HepG2 (cell line): ENCODE data around the gene OR14A16. TPM values are rescaled to one million over a fixed set of nuclear protein-coding genes. Genes with fewer than 3 reads are reported as not detected.

ENCODE experiments used
- ATAC-seq: fragments of 200-7000 bp; cut with Tn5 transposase; 3 replicates; pipeline ENCODE4 v1.9.1; 2020; ENCODE audit warnings: mild to moderate bottlenecking, moderate library complexity
- BruUV-seq: library from RNA; stranded (reverse); fragments of 400-500 nt; replicated peaks from 2 replicates; lab custom pipeline; 2021; lab: Mats Ljungman, UMichigan
- CTCF ChIA-PET: fragments of 300-600 bp; formaldehyde crosslinking; extraction: SDS; loops from one replicate; lab custom pipeline; 2021; ENCODE audit warnings: low total read pairs, inconsistent platforms, low intra/inter-chr PET ratio; lab: Yijun Ruan, JAX
- POLR2A ChIA-PET: fragments of 350-600 bp; sonication (Branson Sonifier 250); formaldehyde crosslinking; loops from one replicate; lab custom pipeline; 2020; ENCODE audit warnings: antibody characterized with exemption, inconsistent platforms; lab: Yijun Ruan, JAX
- DNase-seq: peaks from one replicate; pipeline ENCODE4 v3.0.0-alpha.2; 2015; ENCODE audit warnings: low spot score
- FAIRE-seq: peaks from 3 replicates; lab custom pipeline; 2011; peaks lifted over from hg19 to GRCh38; lab: Jason Lieb, UNC
- H2AFZ ChIP-seq: one replicate; pipeline ENCODE4 v1.6.1; 2011; ENCODE audit warnings: low read length, inconsistent platforms
- H3K27ac ChIP-seq: fragments of 300-600 bp; 3 replicates; pipeline ENCODE4 v1.8.0; 2011; ENCODE audit warnings: mixed run types, mild to moderate bottlenecking, mixed read lengths, low read length, inconsistent platforms; ENCODE audit not compliant: insufficient read depth; ENCODE audit errors: extremely low read length
- H3K27me3 ChIP-seq, 2 experiments: fragments of 200-600 bp in 1 of 2; 2 replicates in 1 of 2; 3 replicates in 1 of 2; pipeline versions ENCODE4 v1.6.0 to v1.8.0; 2011; ENCODE audit warnings: low read length in 2 of 2, mild to moderate bottlenecking in 2 of 2, moderate library complexity in 2 of 2, inconsistent platforms in 1 of 2; ENCODE audit not compliant: insufficient read depth in 2 of 2, control insufficient read depth in 1 of 2
- H3K36me3 ChIP-seq, 2 experiments: fragments of 200-600 bp in 1 of 2; replicated peaks in 1 of 2; 2 replicates in 1 of 2; 3 replicates in 1 of 2; pipeline versions ENCODE4 v1.5.1 to v1.8.0; 2011; ENCODE audit warnings: low read length in 2 of 2, inconsistent platforms in 1 of 2; ENCODE audit not compliant: insufficient read depth in 2 of 2, control insufficient read depth in 1 of 2
- H3K4me1 ChIP-seq: 2 replicates; pipeline ENCODE4 v1.5.1; 2012; ENCODE audit warnings: low read length, inconsistent platforms; ENCODE audit not compliant: insufficient read depth
- H3K4me2 ChIP-seq: 2 replicates; pipeline ENCODE4 v1.6.0; 2011; ENCODE audit warnings: low read depth, low read length, inconsistent platforms
- H3K4me3 ChIP-seq, 3 experiments: fragments of 200-600 bp in 1 of 3; sonication (generic), shearing (Covaris generic) in 1 of 3; replicated peaks in 1 of 3; 2 replicates each; pipeline ENCODE4 v1.5.1; 2011 to 2016; ENCODE audit warnings: low read length in 3 of 3, inconsistent platforms in 2 of 3, low read depth in 2 of 3, mild to moderate bottlenecking in 2 of 3, control low read depth in 1 of 3, mixed read lengths in 1 of 3; ENCODE audit not compliant: insufficient read depth in 1 of 3
- H3K79me2 ChIP-seq: one replicate; pipeline ENCODE4 v1.6.1; 2011; ENCODE audit warnings: low read length, inconsistent platforms; ENCODE audit not compliant: insufficient read depth
- H3K9ac ChIP-seq: 2 replicates; pipeline ENCODE4 v1.6.0; 2011; ENCODE audit warnings: mild to moderate bottlenecking, low read depth, low read length, inconsistent platforms; ENCODE audit not compliant: insufficient read depth
- H3K9me3 ChIP-seq: 2 replicates; pipeline ENCODE4 v1.5.1; 2012; ENCODE audit warnings: mild to moderate bottlenecking, low read length
- H4K20me1 ChIP-seq: 2 replicates; pipeline ENCODE4 v1.6.0; 2011; ENCODE audit warnings: inconsistent platforms, mild to moderate bottlenecking, low read length, moderate library complexity; ENCODE audit not compliant: insufficient read depth
- DMTF1 ChIP-seq: sonication (generic); formaldehyde crosslinking; IDR thresholded peaks from 2 replicates; pipeline ENCODE4 v1.4.0; 2020; ENCODE audit warnings: mild to moderate bottlenecking, missing genetic modification reagents
- RORA ChIP-seq: sonication (generic); formaldehyde crosslinking; IDR thresholded peaks from 2 replicates; pipeline ENCODE4 v1.5.0; 2020; ENCODE audit warnings: mild to moderate bottlenecking, missing genetic modification reagents, moderate library complexity
- TAF1 ChIP-seq: sonication (generic); formaldehyde crosslinking; IDR thresholded peaks from 2 replicates; pipeline ENCODE4 v1.4.0; 2020; ENCODE audit warnings: missing genetic modification reagents
- THAP9 ChIP-seq: sonication (generic); formaldehyde crosslinking; IDR thresholded peaks from 2 replicates; pipeline ENCODE4; 2020; ENCODE audit warnings: missing genetic modification reagents, mild to moderate bottlenecking, borderline replicate concordance
- ZBTB3 ChIP-seq: sonication (generic); formaldehyde crosslinking; IDR thresholded peaks from 2 replicates; pipeline ENCODE4 v1.4.0; 2020; ENCODE audit warnings: low read depth, mild to moderate bottlenecking, moderate library complexity, missing genetic modification reagents, borderline replicate concordance
- ZFX ChIP-seq: sonication (generic); formaldehyde crosslinking; IDR thresholded peaks from 2 replicates; pipeline ENCODE4 v1.4.0; 2020; ENCODE audit warnings: mild to moderate bottlenecking, low read depth, missing genetic modification reagents, moderate library complexity
- ZNF256 ChIP-seq: sonication (generic); formaldehyde crosslinking; conservative IDR thresholded peaks from 2 replicates; pipeline ENCODE4 v1.4.0; 2020; ENCODE audit warnings: missing genetic modification reagents
- ZNF280B ChIP-seq: sonication (generic); formaldehyde crosslinking; IDR thresholded peaks from 2 replicates; pipeline ENCODE4 v1.5.0; 2020; ENCODE audit warnings: missing genetic modification reagents, mild to moderate bottlenecking, borderline replicate concordance
- ZNF33A ChIP-seq: sonication (generic); formaldehyde crosslinking; IDR thresholded peaks from 2 replicates; pipeline ENCODE4 v1.5.1; 2020; ENCODE audit warnings: missing genetic modification reagents, mild to moderate bottlenecking, moderate library complexity, borderline replicate concordance
- ZNF713 ChIP-seq: sonication (generic); formaldehyde crosslinking; IDR thresholded peaks from 2 replicates; pipeline ENCODE4 v1.4.0; 2020; ENCODE audit warnings: mild to moderate bottlenecking, missing genetic modification reagents
- WGBS: methylation state at CpG from one replicate; pipeline ENCODE4 v1.1.6; 2017; ENCODE audit warnings: low lambda C conversion rate; 5-methylcytosine and 5-hydroxymethylcytosine counted together
- in situ Hi-C: cut with HindIII; loops from 2 replicates; pipeline ENCODE4 v1.10.0; 2017; ENCODE audit warnings: low pct_unique_long_range_greater_than_20kb; ENCODE audit not compliant: extremely low pct_ligation_motif_present
- intact Hi-C: fragments of 100-400 bp; cut with micrococcal nuclease; formaldehyde crosslinking; loops from one replicate; pipeline ENCODE4 v1.10.0; 2022; ENCODE audit not compliant: unreplicated experiment
- polyA plus RNA-seq, 8 experiments: library from polyadenylated mRNA; depleted of rRNA in 3 of 8; stranded (reverse) in 7 of 8; unstranded in 1 of 8; fragments of >200 nt; fragmentation: Illumina TruSeq in 4 of 8; extraction: Trizol in 4 of 8; gene quantifications; 2 replicates each; pipeline versions ENCODE4 v1.2.1 to v1.2.3, GENCODE V29; 2011 to 2016; ENCODE audit warnings: low read depth in 4 of 8, missing spikeins in 1 of 8, mixed read lengths in 1 of 8; ENCODE audit not compliant: insufficient read depth in 1 of 8
- total RNA-seq, 5 experiments: library from RNA; depleted of rRNA; stranded (reverse); fragments of >200 nt; fragmentation: Illumina TruSeq; extraction: Trizol; gene quantifications; 2 replicates each; pipeline ENCODE4 v1.2.3, GENCODE V29; 2016; ENCODE audit warnings: low read depth in 1 of 5

Gene OR14A16
- total and polyA plus RNA-seq, 2 of the 13 experiments (the other 11 are each of a cell fraction or from before 2014, with no cell fraction given): not detected

- Histone ChIP-seq H3K4me3 (no peak overlapping the region), H3K27ac (no peak overlapping the region), H3K9me3 (peaks cover 13% of the 10 kb centered on the region), H3K4me2 (no peak overlapping the region), H2AFZ (no peak overlapping the region), H4K20me1 (no peaks in the 10 kb centered on the region), H3K36me3 (no peaks in the 10 kb centered on the region), H3K27me3 (no peaks in the 10 kb centered on the region), H3K4me1 (no peaks in the 10 kb centered on the region), H3K9ac (no peak overlapping the region), H3K79me2 (no peaks in the 10 kb centered on the region)
- BruUV-seq: no TSS peak
- TF ChIP-seq DMTF1 (CRISPR knock-in tag) (no peak), ZNF256 (no peak), THAP9 (no peak), RORA (CRISPR knock-in tag) (no peak), ZNF33A (no peak), ZNF713 (no peak), TAF1 (CRISPR knock-in tag) (no peak), ZFX (CRISPR knock-in tag) (no peak), ZBTB3 (no peak), ZNF280B (CRISPR knock-in tag) (no peak)
- CTCF ChIA-PET: no interaction called here
- in situ Hi-C loops (no loop called here), intact Hi-C loops (no loop called here)
- FAIRE-seq: no peak
- POLR2A ChIA-PET: no interaction called here
- no peak for DNase-seq
- ATAC-seq: no peak
- 0% methylated on average over 1 of the region's 1 CpG for WGBS
Measured at GRCh38 chr1:247829656-247830055, 5.7 kb upstream of the OR14A16 start.
